Measurements from ENCODE around the gene SHISA5. TPM values are rescaled to one million over a fixed set of nuclear protein-coding genes. Genes with fewer than 3 reads are reported as not detected.
A peak's percentile ranks its signal among the peaks of the same experiment; 100 is the strongest.
"Not testable (repeated sequence)": the region's sequence is repeated elsewhere in the genome, so short reads cannot be mapped to it uniquely, and the experiment has no call there.

SHISA5 gene
- total RNA-seq, 4 donors from 2014 or later, result 101 to 158 (median 148) TPM

- peaks cover 0 to 31% (median 15%) of the 10 kb centered on the region in 4 donors for H3K36me3 ChIP-seq
- no peak for DNase-seq (ENCODE audit: extremely low spot score)
- H3K4me3 ChIP-seq, result no peak overlapping the region
- peak overlapping the region in 2 of 4 donors; percentile 25 to 27 for H3K27ac ChIP-seq (replicated peaks in 1 of 4)
- intact Hi-C loops (cut with DNase I), result no loop called here
- TF ChIP-seq EP300 (IDR thresholded peaks at IDR 0.05) (no peak), POLR2AphosphoS5 (IDR thresholded peaks at IDR 0.05) (no peak), POLR2A (IDR thresholded peaks at IDR 0.05; ENCODE audit: low read depth) (no peak), CTCF (IDR thresholded peaks at IDR 0.05) (no peak)
- no peaks in the 10 kb centered on the region for H3K9me3 ChIP-seq
- H3K4me1 ChIP-seq, result peaks cover 7 to 8% (median 7%) of the 10 kb centered on the region in 4 donors
- no peaks in the 10 kb centered on the region for H3K27me3 ChIP-seq
- WGBS, result 81% methylated on average over 9 of the region's 9 CpGs
These were observed 25.9 kb downstream of the SHISA5 start for GRCh38 chr3:48477959-48478520.

- TF ChIP-seq CTCF (IDR thresholded peaks at IDR 0.05) (no peak), POLR2A (IDR thresholded peaks at IDR 0.05; ENCODE audit: low read depth) (no peak), EP300 (IDR thresholded peaks at IDR 0.05) (no peak), POLR2AphosphoS5 (IDR thresholded peaks at IDR 0.05) (no peak)
- H3K36me3 ChIP-seq, result peaks cover 0 to 31% (median 15%) of the 10 kb centered on the region in 4 donors
- WGBS, result 91% methylated on average over 9 of the region's 9 CpGs
- no peak overlapping the region for H3K4me3 ChIP-seq
- peaks cover 16 to 18% (median 18%) of the 10 kb centered on the region in 4 donors for H3K4me1 ChIP-seq
- H3K27me3 ChIP-seq, result no peaks in the 10 kb centered on the region
- DNase-seq (ENCODE audit: extremely low spot score), result no peak
- intact Hi-C loops (cut with DNase I), result no loop called here
- no peak overlapping the region for H3K27ac ChIP-seq (replicated peaks in 1 of 4)
- no peaks in the 10 kb centered on the region for H3K9me3 ChIP-seq
These were observed 27.4 kb downstream of the SHISA5 start for GRCh38 chr3:48476426-48477053.

GRCh38 chr3:48475188-48475587 lies 28.8 kb downstream of the SHISA5 start:
- peaks cover 0 to 34% (median 14%) of the 10 kb centered on the region in 4 donors for H3K36me3 ChIP-seq
- H3K27me3 ChIP-seq, result no peaks in the 10 kb centered on the region
- DNase-seq (ENCODE audit: extremely low spot score), result no peak
- H3K9me3 ChIP-seq, result no peaks in the 10 kb centered on the region
- peaks cover 30 to 32% (median 31%) of the 10 kb centered on the region in 4 donors for H3K4me1 ChIP-seq
- no peak overlapping the region for H3K27ac ChIP-seq (replicated peaks in 1 of 4)
- TF ChIP-seq POLR2A (IDR thresholded peaks at IDR 0.05; ENCODE audit: low read depth) (no peak), CTCF (IDR thresholded peaks at IDR 0.05) (no peak), POLR2AphosphoS5 (IDR thresholded peaks at IDR 0.05) (no peak), EP300 (IDR thresholded peaks at IDR 0.05) (no peak)
- intact Hi-C loops (cut with DNase I), result no loop called here
- 81% methylated on average over 7 of the region's 11 CpGs for whole genome bisulfite sequencing
- no peak overlapping the region for H3K4me3 ChIP-seq

- Histone ChIP-seq H3K9me3 (no peaks in the 10 kb centered on the region), H3K27ac (replicated peaks in 1 of 4) (no peak overlapping the region), H3K4me3 (no peak overlapping the region), H3K27me3 (no peaks in the 10 kb centered on the region), H3K4me1 (peaks cover 35 to 37% (median 37%) of the 10 kb centered on the region in 4 donors), H3K36me3 (peaks cover 0 to 40% (median 17%) of the 10 kb centered on the region in 4 donors)
- DNase-seq (ENCODE audit: extremely low spot score), result no peak
- WGBS, result 71% methylated on average over 4 of the region's 4 CpGs
- intact Hi-C loops (cut with DNase I), result no loop called here
- TF ChIP-seq POLR2AphosphoS5 (IDR thresholded peaks at IDR 0.05) (no peak), POLR2A (IDR thresholded peaks at IDR 0.05; ENCODE audit: low read depth) (no peak), CTCF (IDR thresholded peaks at IDR 0.05) (no peak), EP300 (IDR thresholded peaks at IDR 0.05) (no peak)
These were observed 29.4 kb downstream of the SHISA5 start for GRCh38 chr3:48474619-48475018.

GRCh38 chr3:48474031-48474430 lies 29.9 kb downstream of the SHISA5 start:
- intact Hi-C loops (cut with DNase I); H3K4me3 ChIP-seq; H3K9me3 ChIP-seq; DNase-seq (ENCODE audit: extremely low spot score); H3K27me3 ChIP-seq: not testable (repeated sequence)
- peaks cover 41 to 43% (median 42%) of the 10 kb centered on the region in 4 donors for H3K4me1 ChIP-seq
- WGBS, result 94% methylated on average over 4 of the region's 4 CpGs
- H3K27ac ChIP-seq (replicated peaks in 1 of 4), result peak overlapping the region; percentile 89 to 97 (median 94)
- H3K36me3 ChIP-seq, result peaks cover 0 to 40% (median 22%) of the 10 kb centered on the region in 4 donors

All from esophagus muscularis mucosa (tissue), 4 donors.